Limb (tissue), 2 donors: ENCODE results near the gene FOXP1.
"Not testable (repeated sequence)": the region's sequence is repeated elsewhere in the genome, so short reads cannot be mapped to it uniquely, and the experiment has no call there.

Experiments
- DNase-seq, 2 donors: peaks; one replicate each; pipeline ENCODE4 v3.0.0-alpha.2; 2016; ENCODE audit errors: extremely low spot score in 2 of 2

The FOXP1 gene

GRCh38 chr3:71453822-71454511 is 129.6 kb downstream of the FOXP1 start:
- no peak for DNase-seq

GRCh38 chr3:71453319-71453718 is 130.2 kb downstream of the FOXP1 start:
- DNase-seq: no peak

GRCh38 chr3:71451812-71452211 is 131.7 kb downstream of the FOXP1 start:
- DNase-seq: no peak

GRCh38 chr3:71451060-71451459 is 132.5 kb downstream of the FOXP1 start:
- no peak for DNase-seq

DNA sequence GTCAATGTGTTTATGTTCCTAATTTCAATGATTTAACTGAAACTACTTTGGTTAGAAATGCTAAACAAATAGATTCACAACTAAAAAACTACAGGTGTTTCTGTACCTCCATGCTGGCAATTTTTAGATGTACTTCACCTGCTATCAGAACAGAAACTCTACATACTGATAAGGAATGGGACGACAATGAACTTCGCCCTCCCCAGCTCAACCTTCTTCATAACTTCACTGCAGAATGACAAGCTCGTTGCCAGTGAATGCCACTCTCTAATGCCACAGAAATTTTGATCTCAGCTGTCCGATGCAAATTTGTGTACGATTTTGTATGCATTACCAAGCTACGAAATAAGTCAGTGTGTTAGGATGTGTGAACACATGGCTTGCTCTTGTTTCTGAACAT is 133.4 kb downstream of the FOXP1 start:
- no peak for DNase-seq

GRCh38 chr3:71447803-71448202 is 135.7 kb downstream of the FOXP1 start:
- DNase-seq: no peak

DNA sequence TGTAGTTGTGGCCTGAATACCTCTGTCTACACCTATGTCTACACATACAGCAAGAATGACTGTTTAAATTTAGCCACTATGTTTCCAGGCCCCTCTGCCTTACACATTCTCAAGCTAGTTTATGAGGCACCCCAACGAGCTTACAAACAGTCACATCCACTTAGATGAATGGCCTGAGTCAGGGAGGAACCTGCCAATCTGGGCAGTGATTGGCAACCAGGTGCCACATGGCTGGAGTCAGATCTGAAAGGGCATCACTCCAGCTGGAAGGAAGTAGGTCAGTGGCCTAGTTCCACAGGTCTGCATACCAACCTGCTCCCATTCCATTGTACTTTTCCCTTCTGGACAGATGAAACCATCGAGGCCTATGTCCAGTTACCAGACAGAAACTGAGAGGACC is 136.3 kb downstream of the FOXP1 start:
- DNase-seq: no peak

DNA sequence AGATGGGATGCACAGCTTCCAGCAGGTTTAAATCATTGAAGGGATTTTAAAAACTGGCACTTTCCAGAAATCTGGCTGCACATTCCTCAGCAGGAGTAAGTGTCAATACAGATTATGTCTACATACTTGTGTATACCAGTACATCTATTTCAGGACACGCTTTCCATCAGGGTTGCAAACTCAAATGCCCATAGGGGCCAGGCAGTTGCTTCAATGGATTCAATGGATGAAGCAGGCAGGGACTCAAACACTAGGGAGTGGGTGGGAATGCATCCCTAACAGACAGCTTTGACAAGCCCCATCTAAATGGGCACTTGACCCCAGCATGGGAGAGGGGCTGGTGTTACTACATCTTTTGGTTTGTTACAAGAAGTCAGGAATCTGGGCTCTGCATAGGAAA is 136.8 kb downstream of the FOXP1 start:
- no peak for DNase-seq

DNA sequence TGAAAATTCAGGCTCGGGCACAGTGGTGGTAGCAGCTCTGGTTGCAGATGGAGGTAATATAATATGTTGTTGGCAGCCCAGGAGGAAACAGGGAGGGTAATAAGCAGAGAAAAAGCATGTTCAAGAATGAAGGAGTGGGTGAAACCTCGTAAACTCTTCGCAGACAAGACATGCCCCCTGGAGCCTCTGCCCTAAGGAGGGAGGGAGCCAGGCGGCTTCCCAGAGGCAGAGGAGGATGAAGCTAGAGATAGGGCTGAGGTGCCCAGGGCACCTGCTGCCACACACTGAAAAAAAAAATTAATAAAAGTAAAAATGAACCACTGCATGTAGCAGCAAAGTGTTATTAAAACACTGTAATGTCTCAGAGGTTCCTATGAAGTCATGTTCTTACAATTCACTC is 137.3 kb downstream of the FOXP1 start:
- DNase-seq: no peak

- DNase-seq: no peak
These were observed 138.7 kb downstream of the FOXP1 start for GRCh38 chr3:71444861-71445259.

GRCh38 chr3:71444028-71444860 is 139.3 kb downstream of the FOXP1 start:
- no peak for DNase-seq

DNA sequence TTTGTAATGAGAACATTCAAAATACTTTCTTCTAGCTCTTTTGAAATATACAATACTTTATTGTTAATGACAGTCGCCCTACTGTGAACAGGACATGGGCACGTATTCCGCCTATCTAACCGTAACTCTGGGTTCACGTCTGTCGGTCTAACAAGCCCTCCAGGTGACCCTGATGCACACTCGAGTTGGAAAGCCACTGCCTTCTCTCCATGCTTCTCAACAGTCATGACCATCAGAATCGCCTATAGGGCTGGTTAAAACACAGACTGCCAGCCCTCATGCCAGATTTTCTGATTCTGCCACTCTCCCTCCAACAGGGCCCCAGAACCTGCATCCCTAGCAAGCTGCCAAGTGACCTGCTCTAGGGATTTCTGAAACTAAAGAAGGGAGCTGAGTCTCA is 140.2 kb downstream of the FOXP1 start:
- no peak for DNase-seq

- DNase-seq: no peak
These were observed 140.9 kb downstream of the FOXP1 start for GRCh38 chr3:71442652-71443042.

GRCh38 chr3:71441925-71442651 is 141.4 kb downstream of the FOXP1 start:
- no peak for DNase-seq

GRCh38 chr3:71441217-71441924 is 142.2 kb downstream of the FOXP1 start:
- no peak for DNase-seq

DNA sequence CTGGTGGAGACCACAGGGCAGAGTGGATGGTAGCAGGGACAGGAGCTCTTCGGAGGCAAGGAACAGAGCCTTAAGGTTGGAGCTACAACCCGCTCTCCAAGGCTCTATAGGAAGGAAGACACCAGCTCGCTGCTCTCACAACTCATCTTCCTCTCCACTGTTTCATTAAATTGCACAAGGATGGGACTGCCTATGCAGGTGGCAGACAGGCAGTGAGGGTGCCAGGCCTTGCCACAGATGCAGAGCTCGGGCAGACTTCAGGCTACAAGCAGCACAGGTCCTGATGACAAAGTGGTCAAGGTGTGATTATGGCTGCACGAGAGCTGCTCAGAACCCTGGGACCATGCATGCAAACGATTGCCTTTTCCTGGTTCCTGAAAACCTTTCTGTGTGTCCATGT is 144.6 kb downstream of the FOXP1 start:
- DNase-seq: no peak

DNA sequence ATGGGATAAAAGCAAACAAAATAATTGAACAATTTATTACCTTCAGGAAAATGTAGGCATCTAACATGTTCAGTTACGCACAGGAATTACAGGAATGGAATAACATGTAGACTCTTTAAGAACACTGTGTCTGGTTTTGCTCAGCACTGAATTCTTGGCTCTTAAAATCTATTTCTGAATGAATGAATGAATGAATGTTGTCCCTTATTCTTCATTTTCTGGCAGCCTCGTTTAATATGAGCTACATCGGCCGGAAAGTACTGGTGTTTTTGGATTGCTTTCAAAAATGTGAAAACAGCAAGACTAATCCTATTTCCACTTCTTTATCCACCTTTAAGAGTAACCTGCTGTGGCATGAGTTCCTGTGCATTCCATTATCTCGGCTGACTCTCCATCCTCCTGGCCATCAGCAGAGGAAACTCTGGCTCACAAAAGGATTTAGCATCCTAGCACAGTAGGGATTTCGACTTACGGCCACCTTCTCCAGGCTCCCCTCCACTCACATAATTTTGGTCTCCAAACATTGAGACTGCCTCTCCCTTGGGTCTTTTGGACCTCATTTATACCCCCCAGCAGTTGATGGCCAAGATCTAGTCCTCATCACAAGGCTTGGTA is 145.3 kb downstream of the FOXP1 start:
- peak in 1 of 2 donors; percentile 53 for DNase-seq

- no peak for DNase-seq
These were observed 147.2 kb downstream of the FOXP1 start for GRCh38 chr3:71436337-71436736.

- DNase-seq: not testable (repeated sequence)
These were observed 147.7 kb downstream of the FOXP1 start for GRCh38 chr3:71435836-71436235.

DNA sequence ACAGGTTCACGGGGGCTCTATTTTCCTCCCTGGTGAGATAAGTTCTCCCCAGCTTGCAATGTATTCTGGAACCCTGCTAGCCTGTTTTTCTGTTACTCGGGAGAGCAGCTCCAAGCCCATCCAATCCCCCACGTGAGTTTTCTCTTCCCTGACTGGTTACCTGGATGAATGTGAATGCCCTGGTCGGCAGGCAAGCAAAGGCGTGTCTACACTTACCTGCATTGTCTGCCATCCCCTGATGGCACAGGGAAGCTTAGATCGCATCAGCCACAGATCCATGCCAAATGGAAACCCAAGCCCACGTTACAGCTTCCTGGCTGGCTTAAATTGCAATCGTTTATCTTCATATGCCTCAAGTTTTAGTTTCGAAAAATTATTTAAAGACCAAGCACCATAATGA is 149.9 kb downstream of the FOXP1 start:
- no peak for DNase-seq
